Measurements from ENCODE around the gene CCL15. TPM values are rescaled to one million over a fixed set of nuclear protein-coding genes. Genes with fewer than 3 reads are reported as not detected.
"Not testable (repeated sequence)": the region's sequence is repeated elsewhere in the genome, so short reads cannot be mapped to it uniquely, and the experiment has no call there.

CCL15 gene
- total RNA-seq, 1 donor from 2014 or later = not detected

DNA sequence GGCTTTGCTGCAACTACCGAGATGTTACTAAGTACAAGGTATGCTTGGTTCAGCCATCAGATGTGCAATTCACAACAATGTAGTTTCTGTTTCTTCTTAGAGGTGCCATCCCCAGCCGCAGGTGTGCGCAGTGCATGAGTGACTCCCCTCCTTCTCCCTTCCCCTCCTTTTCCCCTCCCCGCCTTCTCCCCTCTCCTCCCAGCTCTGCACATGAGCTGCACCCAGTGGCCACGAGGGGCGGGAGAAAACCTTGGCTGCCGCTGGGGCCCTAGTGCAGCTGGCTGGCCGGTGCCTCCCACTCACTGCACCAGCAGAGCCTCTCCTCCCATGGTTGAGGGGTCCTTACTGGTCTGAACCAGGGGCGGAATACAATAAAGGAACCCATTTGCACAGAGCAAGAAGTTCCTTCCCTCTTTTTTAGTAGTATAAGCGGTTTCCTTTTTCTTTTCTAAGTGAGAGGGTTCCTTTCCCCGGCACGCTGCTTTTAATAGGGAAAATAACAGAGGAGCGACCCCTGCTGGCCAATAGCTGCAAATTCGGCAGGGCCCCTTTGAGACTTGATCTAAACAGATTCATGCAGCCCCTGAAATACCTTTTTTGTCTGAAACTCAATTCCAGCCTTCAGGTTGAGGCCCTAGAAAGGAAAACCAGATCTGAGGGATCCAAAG lies 7.8 kb upstream of the CCL15 start:
- H3K27ac Mint-ChIP-seq = no peak overlapping the region
- H3K27me3 Mint-ChIP-seq = peaks cover 11% of the 10 kb centered on the region
- peaks cover 2% of the 10 kb centered on the region for H3K4me1 Mint-ChIP-seq
- H3K9me3 Mint-ChIP-seq = no peaks in the 10 kb centered on the region
- no peaks in the 10 kb centered on the region for H3K36me3 Mint-ChIP-seq (ENCODE audit: low read depth)
- DNase-seq = no peak
- H3K4me3 Mint-ChIP-seq = no peak overlapping the region
- intact Hi-C loops (cut with micrococcal nuclease) = no loop called here

DNA sequence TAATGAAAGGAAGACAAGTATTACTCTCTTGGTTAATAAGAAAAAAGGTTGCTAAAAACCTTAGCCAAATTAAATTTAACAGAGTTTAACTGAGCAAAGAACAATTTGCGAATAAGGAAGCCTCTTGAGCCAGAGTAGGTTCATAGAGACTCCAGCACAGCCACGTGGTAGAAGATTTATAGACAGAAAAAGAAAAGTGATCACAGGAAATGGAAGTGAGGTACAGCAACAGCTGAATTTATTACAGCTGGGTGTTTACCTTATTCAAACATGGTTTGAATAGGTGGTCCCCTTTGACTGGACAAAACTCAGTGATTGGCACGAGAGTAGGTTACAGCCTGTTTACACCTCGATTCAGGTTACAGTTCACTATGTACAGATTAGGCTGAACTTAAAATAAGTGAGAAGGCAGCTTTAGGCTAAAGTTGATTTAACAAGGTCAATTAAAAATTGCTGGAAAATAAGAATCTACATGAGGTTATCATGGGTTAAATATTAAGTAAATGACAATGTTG lies 3.3 kb upstream of the CCL15 start:
- Mint-ChIP-seq H3K4me3 (no peak overlapping the region), H3K36me3 (ENCODE audit: low read depth) (no peaks in the 10 kb centered on the region), H3K27me3 (peaks cover 7% of the 10 kb centered on the region), H3K27ac (no peak overlapping the region), H3K4me1 (peaks cover 2% of the 10 kb centered on the region), H3K9me3 (no peaks in the 10 kb centered on the region)
- DNase-seq = no peak
- intact Hi-C loops (cut with micrococcal nuclease) = no loop called here

DNA sequence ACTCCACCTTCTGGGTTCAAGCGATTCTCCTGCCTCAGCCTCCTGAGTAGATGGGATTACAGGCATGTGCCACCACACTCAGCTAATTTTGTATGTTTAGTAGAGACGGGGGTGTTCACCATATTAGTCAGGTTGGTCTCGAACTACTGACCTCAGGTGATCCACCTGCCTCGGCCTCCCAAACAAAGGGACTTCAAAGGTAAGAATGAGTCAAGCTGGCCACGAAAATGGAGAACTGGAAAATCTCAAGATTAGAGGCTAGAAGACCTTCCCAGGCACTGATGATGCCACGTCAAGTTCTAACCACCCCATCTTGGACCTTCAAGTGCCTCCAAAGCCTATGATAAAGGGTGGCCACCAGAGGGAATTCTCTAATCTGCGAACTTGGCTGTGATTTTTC lies 1.3 kb upstream of the CCL15 start:
- intact Hi-C loops (cut with micrococcal nuclease) = no loop called here
- Mint-ChIP-seq H3K27me3 (peaks cover 9% of the 10 kb centered on the region), H3K9me3 (no peaks in the 10 kb centered on the region), H3K4me3 (no peak overlapping the region), H3K4me1 (peaks cover 2% of the 10 kb centered on the region), H3K27ac (no peak overlapping the region), H3K36me3 (ENCODE audit: low read depth) (no peaks in the 10 kb centered on the region)
- DNase-seq = no peak

GRCh38 chr17:36001862-36002603 lies 680 bp upstream of the CCL15 start:
- no peaks in the 10 kb centered on the region for H3K36me3 Mint-ChIP-seq (ENCODE audit: low read depth)
- DNase-seq = no peak
- H3K27ac Mint-ChIP-seq = no peak overlapping the region
- H3K4me1 Mint-ChIP-seq = peaks cover 2% of the 10 kb centered on the region
- no peaks in the 10 kb centered on the region for H3K9me3 Mint-ChIP-seq
- H3K27me3 Mint-ChIP-seq = peaks cover 9% of the 10 kb centered on the region
- no peak overlapping the region for H3K4me3 Mint-ChIP-seq
- intact Hi-C loops (cut with micrococcal nuclease) = no loop called here

GRCh38 chr17:36000732-36001109 lies 632 bp downstream of the CCL15 start:
- Mint-ChIP-seq H3K27ac (no peak overlapping the region), H3K36me3 (ENCODE audit: low read depth) (no peaks in the 10 kb centered on the region), H3K4me3 (no peak overlapping the region), H3K27me3 (peaks cover 13% of the 10 kb centered on the region), H3K9me3 (no peaks in the 10 kb centered on the region), H3K4me1 (peaks cover 2% of the 10 kb centered on the region)
- intact Hi-C loops (cut with micrococcal nuclease) = no loop called here
- no peak for DNase-seq

DNA sequence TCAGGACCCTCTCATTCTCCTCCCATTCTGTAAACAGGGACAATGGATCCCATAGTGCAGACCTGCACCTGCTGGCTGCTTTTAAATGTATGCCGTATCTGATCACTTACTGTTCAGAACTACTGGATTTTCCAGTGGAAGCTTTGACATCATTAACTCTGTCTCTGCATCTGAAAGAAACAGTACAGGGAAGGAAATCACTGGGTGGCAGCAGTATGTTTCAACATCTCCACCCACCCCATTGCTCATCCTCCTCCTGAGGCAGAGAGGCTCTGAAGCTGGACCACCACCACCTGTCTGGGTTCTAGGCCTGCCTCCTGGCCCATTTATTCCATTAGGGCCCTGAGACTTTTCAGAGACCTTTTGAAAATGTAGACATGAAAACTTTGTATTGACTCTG lies 2.6 kb downstream of the CCL15 start:
- Mint-ChIP-seq H3K9me3 (no peaks in the 10 kb centered on the region), H3K27ac (no peak overlapping the region), H3K27me3 (peaks cover 22% of the 10 kb centered on the region), H3K4me3 (no peak overlapping the region), H3K4me1 (no peaks in the 10 kb centered on the region), H3K36me3 (ENCODE audit: low read depth) (no peaks in the 10 kb centered on the region)
- DNase-seq = no peak
- intact Hi-C loops (cut with micrococcal nuclease) = no loop called here

DNA sequence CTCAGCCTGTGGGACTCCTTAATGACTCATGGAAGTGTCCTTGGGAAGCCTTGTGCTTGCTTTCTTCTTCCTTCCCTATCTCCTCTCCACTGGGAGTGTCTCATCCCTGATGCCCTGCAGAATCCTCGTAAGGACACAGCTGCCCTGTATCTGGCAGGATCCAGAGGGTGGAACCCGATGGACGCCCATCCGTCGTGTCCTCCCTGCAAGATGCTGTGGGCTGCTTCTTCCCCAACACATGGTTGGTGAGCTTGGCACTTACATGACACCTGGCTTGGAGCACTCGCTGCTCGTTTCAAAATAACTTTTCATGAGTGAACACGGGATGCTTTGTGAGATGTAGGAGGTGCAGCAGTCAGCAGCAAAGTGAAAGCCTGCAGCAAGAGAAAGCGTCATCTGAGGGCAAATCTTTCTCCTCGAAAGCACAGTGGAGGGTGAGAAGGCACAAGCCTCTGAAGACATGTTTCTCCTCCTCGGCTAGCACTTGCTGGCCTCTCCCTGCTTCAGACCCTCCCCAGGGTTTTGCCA lies 3.3 kb downstream of the CCL15 start:
- intact Hi-C loops (cut with micrococcal nuclease) = no loop called here
- Mint-ChIP-seq H3K4me3 (no peak overlapping the region), H3K4me1 (no peaks in the 10 kb centered on the region), H3K27me3 (peaks cover 24% of the 10 kb centered on the region), H3K27ac (no peak overlapping the region), H3K36me3 (ENCODE audit: low read depth) (no peaks in the 10 kb centered on the region), H3K9me3 (no peaks in the 10 kb centered on the region)
- DNase-seq = no peak

DNA sequence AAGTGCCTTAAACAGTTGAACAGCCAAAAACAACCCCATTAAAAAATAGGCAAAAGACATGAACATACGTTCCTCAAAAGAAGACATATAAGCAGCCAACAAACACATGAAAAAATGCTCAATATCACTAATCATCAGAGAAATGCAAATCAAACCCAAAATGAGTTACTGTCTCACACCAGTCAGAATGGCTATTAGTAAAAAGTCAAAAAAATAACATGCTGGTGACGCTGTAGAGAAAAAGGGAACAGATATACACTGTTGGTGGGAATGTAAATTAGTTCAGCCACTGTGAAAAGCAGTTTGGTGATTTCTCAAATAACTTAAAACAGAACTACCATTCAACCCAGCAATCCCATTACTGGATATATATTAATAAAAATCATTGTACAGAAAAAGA lies 6.0 kb downstream of the CCL15 start:
- H3K27me3 Mint-ChIP-seq = peaks cover 22% of the 10 kb centered on the region
- H3K27ac Mint-ChIP-seq; DNase-seq; H3K4me1 Mint-ChIP-seq; intact Hi-C loops (cut with micrococcal nuclease); H3K9me3 Mint-ChIP-seq; H3K4me3 Mint-ChIP-seq; H3K36me3 Mint-ChIP-seq (ENCODE audit: low read depth): not testable (repeated sequence)

DNA sequence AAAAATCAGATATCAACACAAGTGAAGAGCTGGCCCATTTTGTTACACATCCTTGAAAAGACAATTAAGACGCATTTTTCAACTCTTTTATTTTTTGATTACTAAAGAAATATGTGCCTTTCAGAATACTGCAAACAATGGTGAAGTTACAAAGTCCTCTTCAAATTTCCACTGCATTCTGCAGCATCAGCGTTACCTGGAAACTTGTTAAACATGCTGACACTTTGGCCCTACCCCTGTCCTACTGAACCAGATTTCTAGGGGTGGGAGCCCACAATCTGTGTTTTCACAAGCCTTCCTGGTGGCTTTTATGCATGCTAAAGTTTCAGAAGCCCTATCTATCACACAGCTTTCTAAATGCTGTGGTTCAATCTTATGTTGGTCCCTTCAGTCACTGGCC lies 10.3 kb downstream of the CCL15 start:
- no peaks in the 10 kb centered on the region for H3K9me3 Mint-ChIP-seq
- peaks cover 27% of the 10 kb centered on the region for H3K27me3 Mint-ChIP-seq
- H3K27ac Mint-ChIP-seq = no peak overlapping the region
- intact Hi-C loops (cut with micrococcal nuclease) = no loop called here
- no peaks in the 10 kb centered on the region for H3K36me3 Mint-ChIP-seq (ENCODE audit: low read depth)
- H3K4me3 Mint-ChIP-seq = no peak overlapping the region
- H3K4me1 Mint-ChIP-seq = no peaks in the 10 kb centered on the region
- no peak for DNase-seq

DNA sequence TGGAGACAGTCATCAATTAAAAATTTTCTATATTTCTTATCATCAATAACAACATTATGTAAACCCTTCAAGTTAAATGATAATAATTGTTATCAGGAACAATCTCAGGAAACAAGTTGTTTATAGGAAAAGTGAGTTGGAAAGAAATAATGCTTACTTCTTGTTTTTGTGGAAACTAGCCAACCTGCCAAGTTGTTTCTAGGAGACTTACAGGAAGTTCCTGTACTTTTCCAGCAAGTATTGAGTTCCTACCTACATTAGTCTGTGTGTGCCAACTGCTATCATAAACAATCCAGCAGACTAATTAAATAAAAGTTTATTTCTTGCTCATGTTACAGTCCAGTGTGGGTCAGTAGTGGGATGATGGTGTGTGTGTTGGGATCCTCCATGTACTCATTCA lies 13.2 kb downstream of the CCL15 start:
- intact Hi-C loops (cut with micrococcal nuclease) = no loop called here
- no peaks in the 10 kb centered on the region for H3K36me3 Mint-ChIP-seq (ENCODE audit: low read depth)
- DNase-seq = no peak
- no peaks in the 10 kb centered on the region for H3K9me3 Mint-ChIP-seq
- peaks cover 14% of the 10 kb centered on the region for H3K27me3 Mint-ChIP-seq
- no peak overlapping the region for H3K27ac Mint-ChIP-seq
- no peaks in the 10 kb centered on the region for H3K4me1 Mint-ChIP-seq
- no peak overlapping the region for H3K4me3 Mint-ChIP-seq

- no peaks in the 10 kb centered on the region for H3K36me3 Mint-ChIP-seq (ENCODE audit: low read depth)
- intact Hi-C loops (cut with micrococcal nuclease) = no loop called here
Observed at GRCh38 chr17:35986643-35987042, 14.7 kb downstream of the CCL15 start, which contains the start of gene CCL14. CCL14 (minus strand) TSS chr17:35986729; CDS start chr17:35986649, 80 bp downstream.

DNA sequence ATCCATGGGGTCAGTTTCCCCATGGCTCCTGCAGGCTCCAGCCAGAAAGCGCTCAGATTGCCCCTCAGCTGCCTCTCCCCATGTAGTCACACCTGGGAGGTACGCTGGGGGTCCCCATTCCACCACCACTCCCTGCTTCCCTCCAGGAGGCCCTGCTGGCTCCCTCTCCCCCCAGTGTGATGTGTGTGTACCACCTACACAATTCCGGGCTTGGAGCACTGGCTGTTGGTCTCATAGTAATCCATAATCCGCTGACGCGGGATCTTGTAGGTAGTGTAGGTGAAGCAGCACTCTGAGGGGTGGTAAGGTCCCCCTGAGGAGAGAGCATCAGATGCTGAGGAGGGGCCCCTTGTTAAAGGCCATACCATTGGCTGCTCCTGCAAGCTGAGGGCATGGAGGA lies 17.2 kb downstream of the CCL15 start:
- Mint-ChIP-seq H3K27ac (no peak overlapping the region), H3K4me3 (no peak overlapping the region), H3K36me3 (ENCODE audit: low read depth) (no peaks in the 10 kb centered on the region), H3K4me1 (no peaks in the 10 kb centered on the region), H3K9me3 (no peaks in the 10 kb centered on the region), H3K27me3 (peaks cover 10% of the 10 kb centered on the region)
- intact Hi-C loops (cut with micrococcal nuclease) = no loop called here
- DNase-seq = no peak

More at GRCh38 chr17:35986643-35987042, 14.7 kb downstream of the CCL15 start, which contains the start of gene CCL14:
- peaks cover 10% of the 10 kb centered on the region for H3K27me3 Mint-ChIP-seq
- no peak for DNase-seq
- H3K4me1 Mint-ChIP-seq = no peaks in the 10 kb centered on the region
- no peaks in the 10 kb centered on the region for H3K9me3 Mint-ChIP-seq
- no peak within 1 kb of the TSS for H3K4me3 Mint-ChIP-seq
- no peak within 1 kb of the TSS for H3K27ac Mint-ChIP-seq

- Mint-ChIP-seq H3K27me3 (peaks cover 8% of the 10 kb centered on the region), H3K4me3 (no peak overlapping the region), H3K4me1 (no peaks in the 10 kb centered on the region), H3K9me3 (no peaks in the 10 kb centered on the region), H3K36me3 (ENCODE audit: low read depth) (no peaks in the 10 kb centered on the region), H3K27ac (no peak overlapping the region)
- intact Hi-C loops (cut with micrococcal nuclease) = no loop called here
- no peak for DNase-seq
Observed at GRCh38 chr17:35982409-35983191, 18.8 kb downstream of the CCL15 start.

GRCh38 chr17:35981908-35982330 lies 19.4 kb downstream of the CCL15 start:
- H3K27me3 Mint-ChIP-seq = peaks cover 8% of the 10 kb centered on the region
- H3K36me3 Mint-ChIP-seq (ENCODE audit: low read depth) = no peaks in the 10 kb centered on the region
- intact Hi-C loops (cut with micrococcal nuclease) = no loop called here
- DNase-seq = no peak
- no peaks in the 10 kb centered on the region for H3K4me1 Mint-ChIP-seq
- no peak overlapping the region for H3K4me3 Mint-ChIP-seq
- H3K9me3 Mint-ChIP-seq = no peaks in the 10 kb centered on the region
- no peak overlapping the region for H3K27ac Mint-ChIP-seq

All from activated CD4-positive, alpha-beta T cell treated with anti-CD3 and anti-CD28 coated beads, Interleukin-2, amount 10 ng/mL, durations not matched to agents 24 days and 14 days (primary cell).